Measurements from ENCODE around the gene ITPKC. TPM values are rescaled to one million over a fixed set of nuclear protein-coding genes. Genes with fewer than 3 reads are reported as not detected.

ITPKC gene
- total RNA-seq, 1 experiment from 2014 or later, result 25.3 TPM

DNA sequence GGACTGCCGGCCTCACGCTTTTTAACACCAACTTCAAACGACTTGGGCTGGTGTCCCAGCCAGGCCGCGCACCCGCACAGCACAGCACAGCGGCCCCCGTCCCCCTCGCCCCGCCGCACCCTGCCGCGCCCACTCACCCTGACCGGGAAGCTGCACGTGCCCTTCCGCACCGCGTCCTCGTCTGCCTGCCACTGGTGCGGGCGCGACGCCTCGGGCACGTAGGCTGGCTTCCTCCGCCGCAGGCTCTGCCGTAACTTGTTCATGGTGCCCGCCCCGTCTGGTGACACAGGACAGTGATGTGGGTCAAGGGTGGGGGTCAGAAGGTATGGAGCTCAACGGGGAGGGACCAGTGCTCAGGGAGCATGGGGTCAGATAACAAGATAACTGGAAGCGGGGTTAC lies 32.6 kb upstream of the ITPKC start:
- H3K4me1 Mint-ChIP-seq (ENCODE audit: low read depth, unreplicated experiment), result no peaks in the 10 kb centered on the region
- BruUV-seq (replicated peaks), result no TSS peak
- H3K36me3 Mint-ChIP-seq (ENCODE audit: insufficient read depth, unreplicated experiment), result no peaks in the 10 kb centered on the region
- no peak for TF ChIP-seq CTCF (IDR thresholded peaks at IDR 0.05; ENCODE audit: unreplicated experiment)
- H3K4me3 Mint-ChIP-seq (ENCODE audit: low read depth, unreplicated experiment), result no peak overlapping the region
- no peak overlapping the region for H3K27ac Mint-ChIP-seq (ENCODE audit: unreplicated experiment)
- no peaks in the 10 kb centered on the region for H3K27me3 Mint-ChIP-seq (ENCODE audit: unreplicated experiment)
- intact Hi-C loops (cut with micrococcal nuclease; ENCODE audit: unreplicated experiment), result no loop called here
- CTCF ChIA-PET, result interaction anchor here (0.7 kb wide), 1 partner anchor 54 kb away, joined by 13 read pairs; no protein-coding TSS in a partner anchor
- no peaks in the 10 kb centered on the region for H3K9me3 Mint-ChIP-seq (ENCODE audit: low read depth, unreplicated experiment)
- no peak for DNase-seq

- Mint-ChIP-seq H3K4me1 (ENCODE audit: low read depth, unreplicated experiment) (no peaks in the 10 kb centered on the region), H3K36me3 (ENCODE audit: insufficient read depth, unreplicated experiment) (peaks cover 2% of the 10 kb centered on the region), H3K9me3 (ENCODE audit: low read depth, unreplicated experiment) (no peaks in the 10 kb centered on the region), H3K4me3 (ENCODE audit: low read depth, unreplicated experiment) (no peak overlapping the region), H3K27me3 (ENCODE audit: unreplicated experiment) (no peaks in the 10 kb centered on the region), H3K27ac (ENCODE audit: unreplicated experiment) (no peak overlapping the region)
- CTCF ChIA-PET, result no interaction called here
- no peak for DNase-seq
- intact Hi-C loops (cut with micrococcal nuclease; ENCODE audit: unreplicated experiment), result no loop called here
- TF ChIP-seq CTCF (IDR thresholded peaks at IDR 0.05; ENCODE audit: unreplicated experiment), result no peak
- no TSS peak for BruUV-seq (replicated peaks)
Measured at GRCh38 chr19:40685016-40685526, 31.8 kb upstream of the ITPKC start.

DNA sequence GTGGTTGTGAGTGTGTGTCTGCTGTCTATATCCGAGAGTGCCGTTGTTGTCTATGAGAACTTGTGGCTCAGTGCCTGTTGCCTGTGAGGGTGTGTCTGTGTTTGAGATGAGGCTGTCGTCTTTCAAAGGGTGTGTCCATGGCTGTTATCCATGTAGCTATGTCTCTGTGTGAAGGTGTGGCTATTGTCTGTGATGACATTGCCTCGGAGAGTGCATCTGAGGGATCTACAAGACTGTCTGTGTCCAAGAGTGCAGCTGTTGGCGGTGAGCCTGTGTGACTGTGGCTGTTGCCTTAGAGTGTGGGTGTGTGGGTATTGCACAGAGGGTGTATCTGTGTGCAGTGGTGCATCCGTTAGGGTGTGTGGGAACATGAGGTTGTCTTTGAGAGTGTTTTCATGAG lies 31.3 kb upstream of the ITPKC start:
- Mint-ChIP-seq H3K4me1 (ENCODE audit: low read depth, unreplicated experiment) (no peaks in the 10 kb centered on the region), H3K9me3 (ENCODE audit: low read depth, unreplicated experiment) (no peaks in the 10 kb centered on the region), H3K27me3 (ENCODE audit: unreplicated experiment) (no peaks in the 10 kb centered on the region), H3K4me3 (ENCODE audit: low read depth, unreplicated experiment) (no peak overlapping the region), H3K36me3 (ENCODE audit: insufficient read depth, unreplicated experiment) (peaks cover 7% of the 10 kb centered on the region), H3K27ac (ENCODE audit: unreplicated experiment) (no peak overlapping the region)
- no peak for DNase-seq
- intact Hi-C loops (cut with micrococcal nuclease; ENCODE audit: unreplicated experiment), result no loop called here
- TF ChIP-seq CTCF (IDR thresholded peaks at IDR 0.05; ENCODE audit: unreplicated experiment), result no peak
- CTCF ChIA-PET, result interaction anchor here (0.5 kb wide), 1 partner anchor 138 kb away, joined by 4 read pairs; no protein-coding TSS in a partner anchor
- BruUV-seq (replicated peaks), result no TSS peak

- Mint-ChIP-seq H3K36me3 (ENCODE audit: insufficient read depth, unreplicated experiment) (peaks cover 21% of the 10 kb centered on the region), H3K27me3 (ENCODE audit: unreplicated experiment) (no peaks in the 10 kb centered on the region), H3K4me1 (ENCODE audit: low read depth, unreplicated experiment) (no peaks in the 10 kb centered on the region), H3K27ac (ENCODE audit: unreplicated experiment) (no peak overlapping the region), H3K4me3 (ENCODE audit: low read depth, unreplicated experiment) (no peak overlapping the region), H3K9me3 (ENCODE audit: low read depth, unreplicated experiment) (no peaks in the 10 kb centered on the region)
- no peak for DNase-seq
- intact Hi-C loops (cut with micrococcal nuclease; ENCODE audit: unreplicated experiment), result no loop called here
- CTCF ChIA-PET, result no interaction called here
- no TSS peak for BruUV-seq (replicated peaks)
- no peak for TF ChIP-seq CTCF (IDR thresholded peaks at IDR 0.05; ENCODE audit: unreplicated experiment)
Measured at GRCh38 chr19:40686882-40687524, 29.9 kb upstream of the ITPKC start.
